ENCODE data around the gene FIZ1.

FIZ1 gene, protein sequence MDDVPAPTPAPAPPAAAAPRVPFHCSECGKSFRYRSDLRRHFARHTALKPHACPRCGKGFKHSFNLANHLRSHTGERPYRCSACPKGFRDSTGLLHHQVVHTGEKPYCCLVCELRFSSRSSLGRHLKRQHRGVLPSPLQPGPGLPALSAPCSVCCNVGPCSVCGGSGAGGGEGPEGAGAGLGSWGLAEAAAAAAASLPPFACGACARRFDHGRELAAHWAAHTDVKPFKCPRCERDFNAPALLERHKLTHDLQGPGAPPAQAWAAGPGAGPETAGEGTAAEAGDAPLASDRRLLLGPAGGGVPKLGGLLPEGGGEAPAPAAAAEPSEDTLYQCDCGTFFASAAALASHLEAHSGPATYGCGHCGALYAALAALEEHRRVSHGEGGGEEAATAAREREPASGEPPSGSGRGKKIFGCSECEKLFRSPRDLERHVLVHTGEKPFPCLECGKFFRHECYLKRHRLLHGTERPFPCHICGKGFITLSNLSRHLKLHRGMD

GRCh38 chr19:55599468-55599841 is at the start of gene FIZ1:
Gene FIZ1, minus strand, starts transcription at chr19:55599517. Its CDS starts 1,652 bp downstream, at chr19:55597865.
- H3K4me1 ChIP-seq (ENCODE audit: insufficient read depth, insufficient read length): no peaks in the 10 kb centered on the region
- TF ChIP-seq ZNF274 (IDR thresholded peaks at IDR 0.05; ENCODE audit: low read depth, low read length) (no peak), YY1 (IDR thresholded peaks at IDR 0.05; ENCODE audit: insufficient read depth, insufficient read length) (no peak), SUZ12 (IDR thresholded peaks at IDR 0.05; ENCODE audit: extremely low read depth, insufficient read depth, insufficient read length) (no peak)
- peak; percentile 96 for DNase-seq (ENCODE audit: low read depth, low spot score)
- H3K9me3 ChIP-seq (ENCODE audit: insufficient read depth, low read length): no peaks in the 10 kb centered on the region
- H3K4me3 ChIP-seq (ENCODE audit: insufficient read length, low read depth): peak within 1 kb of the TSS; percentile 75
- peak within 1 kb of the TSS; percentile 97 for H3K9ac ChIP-seq (ENCODE audit: insufficient read length, low read depth)
- H3K36me3 ChIP-seq (ENCODE audit: insufficient read depth, insufficient read length, low read length): peaks cover 30% of the 10 kb centered on the region
- no peaks in the 10 kb centered on the region for H3K27me3 ChIP-seq (ENCODE audit: insufficient read depth, insufficient read length)

GRCh38 chr19:55648585-55649267 is 49.4 kb upstream of the FIZ1 start:
- Histone ChIP-seq H3K27me3 (ENCODE audit: insufficient read depth, insufficient read length) (no peaks in the 10 kb centered on the region), H3K9ac (ENCODE audit: insufficient read length, low read depth) (peak overlapping the region; percentile 95), H3K9me3 (ENCODE audit: insufficient read depth, low read length) (no peaks in the 10 kb centered on the region), H3K4me1 (ENCODE audit: insufficient read depth, insufficient read length) (peaks cover 6% of the 10 kb centered on the region), H3K36me3 (ENCODE audit: insufficient read depth, insufficient read length, low read length) (peaks cover 32% of the 10 kb centered on the region), H3K4me3 (ENCODE audit: insufficient read length, low read depth) (peak overlapping the region; percentile 71)
- DNase-seq (ENCODE audit: low read depth, low spot score): no peak
- TF ChIP-seq ZNF274 (IDR thresholded peaks at IDR 0.05; ENCODE audit: low read depth, low read length): no peak
- TF ChIP-seq YY1 (IDR thresholded peaks at IDR 0.05; ENCODE audit: insufficient read depth, insufficient read length): no peak
- no peak for TF ChIP-seq SUZ12 (IDR thresholded peaks at IDR 0.05; ENCODE audit: extremely low read depth, insufficient read depth, insufficient read length)

DNA sequence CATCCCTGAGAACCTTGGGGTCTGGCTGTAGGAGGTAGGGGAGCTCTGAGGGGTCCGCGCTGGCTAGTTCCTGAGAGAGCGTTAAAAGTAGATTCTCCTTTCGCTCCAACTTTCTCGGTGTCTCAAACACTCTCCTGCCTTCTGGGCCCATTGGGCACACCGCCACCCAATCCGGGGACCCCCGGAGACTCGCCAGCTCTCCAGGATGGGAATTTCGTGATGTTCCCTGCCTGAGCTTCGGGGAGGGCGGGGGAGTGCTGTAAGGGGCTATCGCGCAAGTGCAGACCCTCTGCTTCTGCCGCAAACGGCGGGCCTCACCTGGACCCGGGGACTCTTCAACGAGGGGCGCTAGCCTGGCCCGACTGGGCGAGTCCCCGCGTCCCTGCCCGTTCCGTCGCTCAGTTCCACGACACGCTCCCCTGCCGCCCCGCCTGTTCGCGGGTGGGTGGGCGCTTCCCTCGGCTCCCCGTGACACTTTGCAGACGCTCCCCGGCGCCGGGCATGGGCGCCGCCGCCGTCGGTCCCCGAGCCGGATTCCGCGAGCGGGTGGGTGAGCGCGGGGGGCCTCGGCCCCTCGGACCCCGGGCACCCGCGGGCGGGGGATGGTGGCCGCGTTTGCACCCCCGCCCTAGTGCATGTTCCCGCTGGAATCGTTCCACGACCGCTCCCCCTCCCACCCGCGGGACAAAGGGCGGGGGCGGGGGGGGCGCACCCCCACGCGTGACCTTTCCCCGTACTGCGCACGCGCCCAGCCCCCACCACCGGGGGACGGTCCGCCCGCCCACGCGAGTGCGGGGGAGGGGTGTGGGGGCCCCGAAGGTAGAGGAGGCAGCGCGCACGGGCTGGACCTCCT is 48.6 kb upstream of the FIZ1 start, which contains the start of gene CCDC106:
CCDC106 (plus strand) TSS at position 481 of the 853 bp plus-strand sequence. CDS start 835 bp downstream, outside the sequence.
- DNase-seq (ENCODE audit: low read depth, low spot score): peak; percentile 39
- no peak for TF ChIP-seq YY1 (IDR thresholded peaks at IDR 0.05; ENCODE audit: insufficient read depth, insufficient read length)
- no peak for TF ChIP-seq ZNF274 (IDR thresholded peaks at IDR 0.05; ENCODE audit: low read depth, low read length)
- no peak for TF ChIP-seq SUZ12 (IDR thresholded peaks at IDR 0.05; ENCODE audit: extremely low read depth, insufficient read depth, insufficient read length)
- Histone ChIP-seq H3K9me3 (ENCODE audit: insufficient read depth, low read length) (no peaks in the 10 kb centered on the region), H3K4me3 (ENCODE audit: insufficient read length, low read depth) (peak within 1 kb of the TSS; percentile 71), H3K27me3 (ENCODE audit: insufficient read depth, insufficient read length) (no peaks in the 10 kb centered on the region), H3K4me1 (ENCODE audit: insufficient read depth, insufficient read length) (peaks cover 8% of the 10 kb centered on the region), H3K9ac (ENCODE audit: insufficient read length, low read depth) (peak within 1 kb of the TSS; percentile 95), H3K36me3 (ENCODE audit: insufficient read depth, insufficient read length, low read length) (peaks cover 32% of the 10 kb centered on the region)

DNA sequence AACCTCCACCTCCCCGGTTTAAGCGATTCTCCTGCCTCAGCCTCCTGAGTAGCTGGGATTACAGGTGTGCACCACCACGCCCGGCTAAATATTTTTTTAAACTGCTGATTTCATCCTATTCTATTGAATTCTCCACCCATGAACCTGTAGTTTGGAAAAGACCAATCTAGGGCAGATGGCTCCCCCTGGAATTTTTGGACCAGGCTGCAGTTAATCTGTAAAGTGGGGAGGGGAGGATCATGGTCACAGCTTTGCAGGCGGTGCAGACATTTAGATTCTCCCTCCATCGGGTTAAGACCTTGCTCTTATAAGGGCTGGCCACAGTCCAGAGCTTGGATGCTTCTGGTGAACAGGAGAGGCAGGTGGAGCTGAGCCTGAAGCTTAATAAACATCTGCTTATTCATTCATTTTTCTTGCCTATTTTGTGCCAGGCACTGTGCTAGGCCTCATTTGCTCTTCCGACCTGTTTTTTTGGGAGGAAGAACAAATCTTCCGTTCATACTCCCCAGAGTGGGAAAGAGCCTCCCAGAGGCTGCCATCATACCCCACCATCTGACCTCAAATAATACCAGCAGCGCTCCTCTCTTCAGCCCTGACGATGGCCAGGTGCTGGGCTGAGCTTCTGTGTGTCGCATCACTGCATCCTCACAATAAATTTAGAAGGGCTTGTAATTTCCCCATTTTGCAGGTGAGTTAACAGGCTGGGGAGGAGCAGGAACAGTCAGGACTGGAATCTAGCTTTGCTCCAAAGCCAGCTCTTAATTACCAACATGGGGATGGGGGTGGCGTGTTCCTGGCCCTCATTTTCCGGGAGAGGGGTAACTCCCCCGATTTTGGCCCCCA is 47.8 kb upstream of the FIZ1 start:
- peak overlapping the region; percentile 95 for H3K9ac ChIP-seq (ENCODE audit: insufficient read length, low read depth)
- peaks cover 8% of the 10 kb centered on the region for H3K4me1 ChIP-seq (ENCODE audit: insufficient read depth, insufficient read length)
- no peak for TF ChIP-seq SUZ12 (IDR thresholded peaks at IDR 0.05; ENCODE audit: extremely low read depth, insufficient read depth, insufficient read length)
- TF ChIP-seq ZNF274 (IDR thresholded peaks at IDR 0.05; ENCODE audit: low read depth, low read length): no peak
- H3K9me3 ChIP-seq (ENCODE audit: insufficient read depth, low read length): no peaks in the 10 kb centered on the region
- H3K36me3 ChIP-seq (ENCODE audit: insufficient read depth, insufficient read length, low read length): peaks cover 29% of the 10 kb centered on the region
- H3K4me3 ChIP-seq (ENCODE audit: insufficient read length, low read depth): peak overlapping the region; percentile 71
- DNase-seq (ENCODE audit: low read depth, low spot score): no peak
- H3K27me3 ChIP-seq (ENCODE audit: insufficient read depth, insufficient read length): no peaks in the 10 kb centered on the region

DNA sequence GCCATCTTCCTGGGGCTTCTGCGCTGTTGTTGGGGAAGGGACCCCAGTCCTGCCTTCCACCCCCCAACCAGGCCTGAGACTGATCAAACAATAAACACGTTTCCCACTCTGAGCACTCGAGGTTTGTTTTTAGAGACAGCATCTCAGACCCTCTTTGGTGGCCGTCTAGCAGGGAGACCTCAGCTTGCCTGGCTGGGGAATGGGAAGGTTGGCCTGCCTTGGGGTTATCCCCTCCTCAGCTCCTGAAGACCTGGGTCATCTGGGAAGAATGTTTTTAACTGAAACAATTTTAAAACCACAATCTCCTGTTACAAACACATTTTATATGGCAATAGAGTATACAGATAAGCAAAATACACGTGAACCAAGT is 46.2 kb upstream of the FIZ1 start:
- Histone ChIP-seq H3K36me3 (ENCODE audit: insufficient read depth, insufficient read length, low read length) (peaks cover 26% of the 10 kb centered on the region), H3K9me3 (ENCODE audit: insufficient read depth, low read length) (no peaks in the 10 kb centered on the region), H3K4me3 (ENCODE audit: insufficient read length, low read depth) (no peak overlapping the region), H3K4me1 (ENCODE audit: insufficient read depth, insufficient read length) (peaks cover 8% of the 10 kb centered on the region), H3K9ac (ENCODE audit: insufficient read length, low read depth) (peak overlapping the region; percentile 94), H3K27me3 (ENCODE audit: insufficient read depth, insufficient read length) (no peaks in the 10 kb centered on the region)
- no peak for DNase-seq (ENCODE audit: low read depth, low spot score)
- TF ChIP-seq YY1 (IDR thresholded peaks at IDR 0.05; ENCODE audit: insufficient read depth, insufficient read length) (no peak), SUZ12 (IDR thresholded peaks at IDR 0.05; ENCODE audit: extremely low read depth, insufficient read depth, insufficient read length) (no peak), ZNF274 (IDR thresholded peaks at IDR 0.05; ENCODE audit: low read depth, low read length) (no peak)

DNA sequence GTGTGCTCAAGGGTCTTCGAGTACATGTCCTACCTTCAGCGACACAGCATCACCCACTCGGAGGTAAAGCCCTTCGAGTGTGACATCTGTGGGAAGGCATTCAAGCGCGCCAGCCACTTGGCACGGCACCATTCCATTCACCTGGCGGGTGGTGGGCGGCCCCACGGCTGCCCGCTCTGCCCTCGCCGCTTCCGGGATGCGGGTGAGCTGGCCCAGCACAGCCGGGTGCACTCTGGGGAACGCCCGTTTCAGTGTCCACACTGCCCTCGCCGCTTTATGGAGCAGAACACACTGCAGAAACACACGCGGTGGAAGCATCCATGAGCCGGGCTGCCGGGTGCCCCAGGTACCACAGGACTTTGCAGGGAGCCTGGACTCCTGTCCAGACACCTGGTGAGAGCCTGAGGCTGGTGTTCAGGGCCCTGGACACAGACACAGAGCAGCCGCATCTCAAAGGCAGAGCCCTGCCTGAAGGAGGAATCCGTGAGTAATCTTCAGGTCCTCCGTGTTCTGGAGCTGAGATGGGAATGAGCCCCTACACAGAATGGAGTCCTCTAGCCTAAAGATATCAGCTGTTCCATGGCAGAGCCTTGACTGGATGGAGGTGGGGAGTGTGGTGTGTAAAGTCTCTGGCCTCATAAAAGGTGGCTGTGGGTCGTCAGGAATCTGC is 45.7 kb upstream of the FIZ1 start:
- Histone ChIP-seq H3K4me3 (ENCODE audit: insufficient read length, low read depth) (peak overlapping the region; percentile 72), H3K9me3 (ENCODE audit: insufficient read depth, low read length) (no peaks in the 10 kb centered on the region), H3K36me3 (ENCODE audit: insufficient read depth, insufficient read length, low read length) (peaks cover 26% of the 10 kb centered on the region), H3K4me1 (ENCODE audit: insufficient read depth, insufficient read length) (peaks cover 13% of the 10 kb centered on the region), H3K27me3 (ENCODE audit: insufficient read depth, insufficient read length) (no peaks in the 10 kb centered on the region), H3K9ac (ENCODE audit: insufficient read length, low read depth) (peak overlapping the region; percentile 94)
- no peak for DNase-seq (ENCODE audit: low read depth, low spot score)
- TF ChIP-seq SUZ12 (IDR thresholded peaks at IDR 0.05; ENCODE audit: extremely low read depth, insufficient read depth, insufficient read length) (no peak), ZNF274 (IDR thresholded peaks at IDR 0.05; ENCODE audit: low read depth, low read length) (no peak), YY1 (IDR thresholded peaks at IDR 0.05; ENCODE audit: insufficient read depth, insufficient read length) (no peak)

Data from NT2/D1 (cell line).